GM18511 (cell line): Measurements from ENCODE around the gene PPIB.
A peak's percentile ranks its signal among the peaks of the same experiment; 100 is the strongest.
"Not testable (repeated sequence)": the region's sequence is repeated elsewhere in the genome, so short reads cannot be mapped to it uniquely, and the experiment has no call there.

Experiments used
- ATAC-seq: cut with Tn5 transposase; IDR thresholded peaks from one replicate; pipeline ENCODE4 v1.9.1; 2021; ENCODE audit warnings: mild to moderate bottlenecking, moderate library complexity; ENCODE audit not compliant: unreplicated experiment

PPIB gene

DNA sequence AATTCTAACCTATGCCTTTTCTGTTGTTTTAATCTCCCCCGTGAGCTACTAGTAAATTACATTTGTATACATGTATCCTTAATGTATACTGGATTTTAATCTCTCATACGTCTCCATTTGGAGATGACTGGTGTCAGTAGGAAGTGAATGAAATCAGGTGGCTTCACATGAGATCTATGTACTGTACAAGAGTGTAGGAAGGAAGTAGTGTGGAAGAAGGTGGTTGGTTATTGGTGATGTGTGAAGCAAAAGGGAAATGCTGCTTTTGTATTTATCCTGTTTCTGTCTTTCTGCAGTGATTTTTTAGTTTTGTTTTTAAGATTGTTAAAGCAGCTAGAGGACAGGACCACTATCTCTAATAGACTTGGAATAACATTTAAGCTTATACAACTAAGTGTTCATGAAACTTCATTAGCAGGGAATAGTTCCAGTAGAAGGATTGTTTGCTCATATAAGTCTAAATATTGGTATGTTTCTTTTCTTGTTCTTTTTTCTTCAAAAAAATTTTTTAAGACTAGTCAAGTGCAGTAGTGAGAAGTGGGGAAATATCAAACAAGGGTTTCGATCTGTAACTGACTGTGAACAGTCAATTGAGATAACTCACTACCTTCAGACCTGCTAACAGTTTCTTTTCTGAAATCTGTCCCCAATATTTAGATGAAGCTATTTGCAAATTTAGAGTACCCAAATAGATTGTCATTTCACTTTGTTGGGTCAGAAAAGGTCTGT is 51.7 kb downstream of the PPIB start:
- peak; percentile 58 for ATAC-seq

DNA sequence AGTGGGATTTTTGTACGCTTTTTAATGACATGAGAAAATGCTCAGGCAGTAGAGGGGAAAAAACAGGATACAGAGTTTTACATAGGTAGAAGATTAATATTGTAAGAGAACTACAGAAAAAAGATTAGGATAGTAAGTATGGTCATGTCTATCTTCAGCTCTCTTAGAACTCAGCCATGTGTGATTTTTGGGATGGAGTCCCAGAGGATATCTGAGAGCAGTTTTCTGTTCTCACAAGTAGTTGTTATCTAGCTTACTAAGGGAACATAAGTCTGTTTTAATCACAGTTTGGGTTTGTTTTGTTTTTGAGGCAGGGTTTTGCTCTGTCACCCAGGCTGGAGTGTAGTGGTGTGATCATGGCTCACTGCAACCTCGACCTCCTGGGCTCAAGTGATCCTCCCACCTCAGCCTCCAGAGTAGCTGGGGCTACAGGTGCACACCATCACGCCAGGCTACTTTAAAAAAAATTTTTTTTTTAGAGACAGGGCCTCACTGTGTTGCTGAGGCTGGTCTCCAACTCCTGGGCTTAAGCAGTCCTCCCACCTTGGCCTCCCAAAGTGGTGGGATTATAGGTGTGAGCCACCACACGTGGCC is 52.6 kb downstream of the PPIB start:
- not testable (repeated sequence) for ATAC-seq

DNA sequence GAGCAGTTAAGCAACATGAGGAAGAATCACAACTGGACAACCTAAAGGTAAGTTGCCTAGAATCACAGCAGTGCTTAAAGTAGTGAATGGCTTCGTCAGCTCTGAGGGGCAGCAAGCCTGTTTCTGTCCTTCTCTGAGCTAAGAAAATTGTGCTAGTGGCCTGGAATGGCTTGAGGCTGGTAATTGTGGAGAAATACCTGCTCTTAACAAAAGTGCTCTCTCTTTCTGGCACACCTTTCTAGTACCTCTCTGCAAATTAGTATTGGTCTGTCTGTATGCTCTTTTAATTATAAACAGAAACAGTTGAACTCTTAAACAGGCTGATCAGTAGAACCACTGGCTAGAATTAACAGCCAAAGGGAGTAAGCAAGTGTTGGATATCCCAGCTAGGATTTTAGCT is 55.5 kb downstream of the PPIB start:
- no peak for ATAC-seq
